Keratinocyte (primary cell): ENCODE results near the gene HS6ST3. TPM values are rescaled to one million over a fixed set of nuclear protein-coding genes. Genes with fewer than 3 reads are reported as not detected.

ENCODE experiments used
- DNase-seq: peaks from one replicate; pipeline ENCODE4 v3.0.0-alpha.2; 2011; ENCODE audit warnings: low read depth, missing footprints, low spot score
- FAIRE-seq: peaks from 2 replicates; lab custom pipeline; 2011; peaks lifted over from hg19 to GRCh38; lab: Jason Lieb, UNC
- H2AFZ ChIP-seq: 2 replicates; pipeline ENCODE4 v1.6.0; 2012; ENCODE audit warnings: low read length, control low read depth, inconsistent platforms; ENCODE audit not compliant: control insufficient read depth
- H3K27ac ChIP-seq: 2 replicates; pipeline ENCODE4 v1.5.1; 2011; ENCODE audit warnings: low read length; ENCODE audit not compliant: control insufficient read depth, insufficient read depth
- H3K27me3 ChIP-seq: 3 replicates; pipeline ENCODE4 v1.6.0; 2011; ENCODE audit warnings: low read length; ENCODE audit not compliant: control insufficient read depth, insufficient read depth; ENCODE audit errors: extremely low read depth
- H3K36me3 ChIP-seq, 2 experiments: 2 replicates in 1 of 2; 3 replicates in 1 of 2; pipeline ENCODE4 v1.5.1; 2011; ENCODE audit warnings: low read length in 2 of 2, mild to moderate bottlenecking in 1 of 2; ENCODE audit not compliant: control insufficient read depth in 2 of 2, insufficient read depth in 2 of 2; ENCODE audit errors: extremely low read depth in 1 of 2
- H3K4me1 ChIP-seq: 3 replicates; pipeline ENCODE4 v1.5.1; 2011; ENCODE audit warnings: low read length; ENCODE audit not compliant: control insufficient read depth, insufficient read depth; ENCODE audit errors: extremely low read depth
- H3K4me2 ChIP-seq: 3 replicates; pipeline ENCODE4 v1.6.0; 2011; ENCODE audit warnings: low read depth, low read length; ENCODE audit not compliant: control insufficient read depth, insufficient read depth; ENCODE audit errors: extremely low read depth
- H3K4me3 ChIP-seq, 3 experiments: fragments of 200-600 bp in 1 of 3; sonication (generic) in 1 of 3; 2 replicates in 2 of 3; 3 replicates in 1 of 3; pipeline ENCODE4 v1.5.1; 2011 to 2016; ENCODE audit warnings: low read length in 3 of 3, mild to moderate bottlenecking in 3 of 3, control low read depth in 2 of 3, inconsistent platforms in 1 of 3, low read depth in 1 of 3, mixed read lengths in 1 of 3, mixed run types in 1 of 3, moderate library complexity in 1 of 3; ENCODE audit not compliant: control insufficient read depth in 2 of 3, insufficient read depth in 2 of 3; ENCODE audit errors: extremely low read depth in 1 of 3
- H3K79me2 ChIP-seq: 2 replicates; pipeline ENCODE4 v1.6.0; 2012; ENCODE audit warnings: low read length; ENCODE audit not compliant: control insufficient read depth, insufficient read depth
- H3K9ac ChIP-seq: 3 replicates; pipeline ENCODE4 v1.6.0; 2011; ENCODE audit warnings: low read length; ENCODE audit not compliant: control insufficient read depth, insufficient read depth; ENCODE audit errors: extremely low read depth
- H3K9me1 ChIP-seq: 3 replicates; pipeline ENCODE4 v1.6.0; 2011; ENCODE audit warnings: low read length; ENCODE audit not compliant: control insufficient read depth, insufficient read depth; ENCODE audit errors: extremely low read depth
- H3K9me3 ChIP-seq: 2 replicates; pipeline ENCODE4 v1.5.1; 2012; ENCODE audit warnings: low read depth, low read length; ENCODE audit not compliant: control insufficient read depth
- H4K20me1 ChIP-seq: 3 replicates; pipeline ENCODE4 v1.6.0; 2011; ENCODE audit warnings: low read length; ENCODE audit not compliant: control insufficient read depth, insufficient read depth; ENCODE audit errors: extremely low read depth
- CTCF ChIP-seq, 3 experiments: IDR thresholded peaks in 1 of 3; conservative IDR thresholded peaks in 1 of 3; optimal IDR thresholded peaks in 1 of 3; 2 replicates in 2 of 3; 3 replicates in 1 of 3; pipeline versions ENCODE3 to v1.5.1; 2011; ENCODE audit warnings: low read length in 3 of 3, mild to moderate bottlenecking in 3 of 3, moderate library complexity in 2 of 3, control low read depth in 1 of 3, inconsistent platforms in 1 of 3; ENCODE audit not compliant: insufficient read depth in 2 of 3; ENCODE audit errors: extremely low read depth in 1 of 3
- EZH2 ChIP-seq: IDR thresholded peaks from one replicate; pipeline ENCODE4 v1.6.1; 2012; ENCODE audit warnings: inconsistent platforms, mild to moderate bottlenecking, low read length, moderate library complexity
- dilution Hi-C: fragments of 300-500 bp; cut with MboI; formaldehyde crosslinking; loops from one replicate; pipeline ENCODE4 v1.7.0; 2020; ENCODE audit warnings: low sequenced_read_pairs; ENCODE audit not compliant: extremely low pct_ligation_motif_present
- polyA plus RNA-seq, 5 experiments: library from polyadenylated mRNA; depleted of rRNA in 3 of 5; stranded (reverse) in 3 of 5; stranded (forward) in 1 of 5; unstranded in 1 of 5; fragments of >200 nt; gene quantifications; 1 replicate in 1 of 5; 2 replicates in 3 of 5; 3 replicates in 1 of 5; pipeline versions ENCODE4 v1.2.1 to v1.2.3, GENCODE V29; 2011 to 2012; ENCODE audit warnings: missing spikeins in 2 of 5, low read depth in 1 of 5, low replicate concordance in 1 of 5

HS6ST3 gene
- polyA plus RNA-seq, 1 donor (not counting 4 experiments of a cell fraction or from before 2014, with no cell fraction given), result 0.03 TPM

DNA sequence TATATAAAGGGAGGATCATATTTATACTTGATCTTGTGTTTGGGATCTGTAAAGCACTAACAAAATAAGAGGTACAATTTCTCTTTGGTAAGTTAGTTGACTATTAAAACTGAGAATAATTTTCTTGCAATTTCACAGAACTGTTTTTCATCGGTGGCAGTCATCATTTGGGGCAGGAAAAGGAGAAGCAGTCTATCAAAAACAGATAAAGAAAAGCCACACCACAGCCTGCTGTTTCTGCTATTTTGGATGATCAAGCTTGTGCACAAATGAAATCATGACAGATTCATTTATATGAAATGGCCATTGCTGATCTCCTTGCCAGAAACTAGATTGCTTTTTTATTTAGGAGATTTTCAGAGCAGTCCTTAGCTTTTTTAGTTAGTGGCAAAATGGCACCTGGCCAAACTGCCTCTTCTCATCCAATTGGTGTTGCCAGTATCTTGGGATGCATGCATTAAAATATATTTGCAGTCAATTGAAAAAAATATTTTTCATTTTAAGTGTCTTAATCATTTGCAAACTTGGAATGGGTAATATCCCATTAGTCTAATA, 326.0 kb downstream of the HS6ST3 start:
- no peaks in the 10 kb centered on the region for H3K9me3 ChIP-seq
- no peaks in the 10 kb centered on the region for H3K36me3 ChIP-seq
- H2AFZ ChIP-seq, result no peak overlapping the region
- TF ChIP-seq CTCF (optimal IDR thresholded peaks at IDR 0.05 in 1 of 3, IDR thresholded peaks at IDR 0.05 in 1 of 3, conservative IDR thresholded peaks at IDR 0.05 in 1 of 3; ENCODE audit: extremely low read depth in 1 of 3, insufficient read depth in 2 of 3, low read length in 3 of 3), result no peak
- no peak for TF ChIP-seq EZH2
- H3K27ac ChIP-seq, result no peak overlapping the region
- H3K4me3 ChIP-seq, result no peak overlapping the region
- no peaks in the 10 kb centered on the region for H3K9me1 ChIP-seq
- DNase-seq (no peak), FAIRE-seq (no peak)
- no peak overlapping the region for H3K4me2 ChIP-seq
- dilution Hi-C loops, result no loop called here
- no peaks in the 10 kb centered on the region for H4K20me1 ChIP-seq
- no peaks in the 10 kb centered on the region for H3K27me3 ChIP-seq
- H3K79me2 ChIP-seq, result no peaks in the 10 kb centered on the region
- H3K4me1 ChIP-seq, result no peaks in the 10 kb centered on the region
- no peak overlapping the region for H3K9ac ChIP-seq

GRCh38 chr13:96417939-96418685, 328.2 kb downstream of the HS6ST3 start:
- H3K4me1 ChIP-seq, result no peaks in the 10 kb centered on the region
- no peaks in the 10 kb centered on the region for H3K9me3 ChIP-seq
- H3K36me3 ChIP-seq, result no peaks in the 10 kb centered on the region
- dilution Hi-C loops, result no loop called here
- no peaks in the 10 kb centered on the region for H3K79me2 ChIP-seq
- no peak overlapping the region for H2AFZ ChIP-seq
- H3K27me3 ChIP-seq, result no peaks in the 10 kb centered on the region
- DNase-seq (no peak), FAIRE-seq (no peak)
- no peak for TF ChIP-seq EZH2
- TF ChIP-seq CTCF (optimal IDR thresholded peaks at IDR 0.05 in 1 of 3, IDR thresholded peaks at IDR 0.05 in 1 of 3, conservative IDR thresholded peaks at IDR 0.05 in 1 of 3; ENCODE audit: extremely low read depth in 1 of 3, insufficient read depth in 2 of 3, low read length in 3 of 3), result no peak
- H3K9me1 ChIP-seq, result no peaks in the 10 kb centered on the region
- H3K4me3 ChIP-seq, result no peak overlapping the region
- no peak overlapping the region for H3K4me2 ChIP-seq
- no peak overlapping the region for H3K9ac ChIP-seq
- no peaks in the 10 kb centered on the region for H4K20me1 ChIP-seq
- H3K27ac ChIP-seq, result no peak overlapping the region
